Hematopoietic multipotent progenitor cell treated with erythropoietin and hydrocortisone succinate and interleukin-3 and kit ligand, for 8 days (in vitro differentiated cells): ENCODE measurements around the gene CYP51A1.
"Not testable (repeated sequence)": the region's sequence is repeated elsewhere in the genome, so short reads cannot be mapped to it uniquely, and the experiment has no call there.

Source experiments
- DNase-seq: peaks from one replicate; pipeline ENCODE4 v3.0.0-alpha.2; 2015

The CYP51A1 gene

GRCh38 chr7:92121681-92122080 is 12.6 kb downstream of the CYP51A1 start:
- DNase-seq = no peak

- DNase-seq = no peak
These were observed 15.0 kb downstream of the CYP51A1 start for GRCh38 chr7:92119213-92119759.

DNA sequence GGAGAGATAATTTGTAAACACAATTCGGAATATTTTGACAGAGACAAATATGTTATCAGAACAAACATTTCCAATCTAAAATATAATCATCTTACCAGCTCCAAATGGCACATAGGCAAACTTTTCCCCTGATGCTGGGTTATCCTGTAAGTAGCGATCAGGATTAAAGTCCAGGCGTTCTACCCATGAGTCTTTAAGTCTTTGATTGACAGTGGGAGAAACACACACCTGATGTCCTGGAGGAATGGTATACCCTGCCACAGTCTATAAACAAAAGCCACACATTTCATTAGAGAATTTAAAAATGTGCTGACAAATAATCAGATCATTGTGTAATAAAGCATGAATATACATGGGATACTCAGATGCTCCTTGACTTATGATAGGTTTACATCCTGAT is 17.3 kb downstream of the CYP51A1 start:
- no peak for DNase-seq

- no peak for DNase-seq
These were observed 18.5 kb downstream of the CYP51A1 start for GRCh38 chr7:92115821-92116220.

DNA sequence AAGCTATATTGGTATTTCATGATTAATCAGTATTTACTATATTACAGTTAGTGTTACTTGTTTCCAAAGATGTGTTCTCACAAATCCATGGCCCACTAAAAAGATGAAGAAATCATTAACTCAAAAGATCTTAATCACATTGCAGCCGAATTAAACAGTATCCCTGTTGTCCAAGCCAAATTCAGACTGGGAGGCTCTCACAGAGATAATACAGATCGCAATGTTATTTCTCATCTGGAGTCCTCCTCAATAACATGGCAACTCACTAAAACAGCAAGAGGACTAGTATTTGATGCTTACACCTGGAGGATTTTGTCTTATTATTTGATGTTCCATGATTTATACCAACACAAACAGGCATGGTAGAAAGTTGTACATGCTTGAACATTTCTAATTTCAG is 23.4 kb downstream of the CYP51A1 start:
- no peak for DNase-seq

- DNase-seq = no peak
These were observed 25.5 kb downstream of the CYP51A1 start for GRCh38 chr7:92108821-92109220.

DNA sequence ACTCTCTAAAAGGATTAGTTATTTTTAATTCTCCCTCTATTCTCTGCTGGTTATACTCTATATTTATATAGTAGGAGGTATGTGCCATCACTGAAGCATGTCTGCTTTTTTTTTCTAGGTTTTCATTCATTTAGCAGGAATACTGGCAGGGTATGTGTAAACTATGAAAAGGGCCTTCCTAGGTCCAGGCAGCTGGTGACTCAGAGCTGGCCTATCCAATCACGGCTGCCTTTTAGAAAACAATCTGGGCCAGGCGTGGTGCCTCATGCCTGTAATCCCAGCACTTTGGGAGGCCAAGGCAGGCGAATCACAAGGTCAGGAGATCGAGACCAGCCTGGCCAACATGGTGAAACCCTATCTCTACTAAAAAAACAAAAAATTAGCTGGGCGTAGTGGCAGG is 31.4 kb downstream of the CYP51A1 start:
- not testable (repeated sequence) for DNase-seq

DNA sequence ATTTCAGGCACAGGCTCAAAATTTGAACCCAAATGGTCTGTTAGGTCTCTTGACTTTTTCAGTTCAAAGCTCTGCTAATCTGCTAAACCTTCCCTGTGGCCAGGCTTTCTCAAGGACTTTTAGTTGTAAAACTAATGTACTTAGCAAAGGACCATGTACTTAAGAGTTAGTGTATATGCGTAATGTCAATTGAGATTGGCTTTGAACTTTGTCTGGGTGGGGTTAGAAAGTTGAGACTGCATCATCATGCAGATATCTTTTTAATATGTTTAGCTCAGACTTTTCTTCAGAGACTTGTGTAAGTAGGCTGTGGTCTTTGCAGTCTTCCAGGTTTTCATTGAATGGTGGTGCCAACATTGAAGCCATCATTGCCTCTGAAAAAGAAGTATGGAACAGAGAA is 33.7 kb downstream of the CYP51A1 start:
- DNase-seq = no peak

- no peak for DNase-seq
These were observed 38.9 kb downstream of the CYP51A1 start for GRCh38 chr7:92095380-92095779.

GRCh38 chr7:92092210-92092609 is 42.1 kb downstream of the CYP51A1 start:
- no peak for DNase-seq

GRCh38 chr7:92088266-92088665 is 46.0 kb downstream of the CYP51A1 start:
- no peak for DNase-seq

GRCh38 chr7:92083922-92084321 is 50.4 kb downstream of the CYP51A1 start:
- DNase-seq = not testable (repeated sequence)

GRCh38 chr7:92076509-92076908 is 57.8 kb downstream of the CYP51A1 start:
- no peak for DNase-seq

GRCh38 chr7:92075455-92076158 is 58.7 kb downstream of the CYP51A1 start:
- no peak for DNase-seq

DNA sequence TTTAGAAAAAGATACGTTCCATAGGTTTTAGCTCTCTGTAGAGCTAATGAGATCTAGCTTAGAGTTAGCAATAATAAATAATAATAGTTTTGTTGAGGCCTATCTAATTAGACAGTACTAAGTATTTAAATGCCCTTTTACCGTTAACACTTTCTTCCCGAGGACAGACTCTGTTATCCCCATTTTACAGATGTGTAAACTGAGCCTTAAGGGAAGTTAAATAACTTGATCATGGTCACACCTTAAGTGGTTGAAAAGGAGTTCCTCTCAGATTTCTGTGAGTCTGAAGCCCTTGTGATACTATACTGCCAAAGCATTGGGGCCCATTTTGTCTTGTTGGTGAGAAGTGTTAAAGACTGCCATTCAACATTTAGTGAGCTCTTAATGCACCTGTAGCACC is 61.6 kb downstream of the CYP51A1 start:
- no peak for DNase-seq

DNA sequence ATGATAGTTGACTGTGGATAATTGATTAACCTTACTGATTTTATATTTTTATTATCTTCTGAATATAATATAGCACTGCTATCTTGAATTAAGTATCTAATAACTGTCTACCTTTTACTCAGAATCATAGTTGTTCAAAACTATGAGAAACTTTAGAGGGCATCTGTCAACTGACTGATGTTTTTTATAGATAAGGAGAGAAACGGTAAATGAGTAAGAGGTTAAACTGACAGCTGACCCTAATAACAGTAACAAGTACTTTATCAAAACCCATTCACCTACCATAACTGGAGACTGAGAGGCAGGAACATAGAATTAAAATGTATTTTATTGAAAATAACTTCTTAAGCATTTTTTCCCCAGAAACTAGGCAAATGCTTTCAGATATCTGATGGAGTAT is 62.2 kb downstream of the CYP51A1 start:
- peak; percentile 64 for DNase-seq

GRCh38 chr7:92071032-92071431 is 63.2 kb downstream of the CYP51A1 start:
- no peak for DNase-seq

GRCh38 chr7:92064438-92065029 is 69.7 kb downstream of the CYP51A1 start:
- DNase-seq = no peak
